GM19467 (cell line): ENCODE data around the gene NINJ1.
"Not testable (repeated sequence)": the region's sequence is repeated elsewhere in the genome, so short reads cannot be mapped to it uniquely, and the experiment has no call there.

Experiments used
- ATAC-seq: cut with Tn5 transposase; IDR thresholded peaks from one replicate; pipeline ENCODE4 v1.9.1; 2021; ENCODE audit warnings: mild to moderate bottlenecking, moderate library complexity; ENCODE audit not compliant: unreplicated experiment

Gene NINJ1

DNA sequence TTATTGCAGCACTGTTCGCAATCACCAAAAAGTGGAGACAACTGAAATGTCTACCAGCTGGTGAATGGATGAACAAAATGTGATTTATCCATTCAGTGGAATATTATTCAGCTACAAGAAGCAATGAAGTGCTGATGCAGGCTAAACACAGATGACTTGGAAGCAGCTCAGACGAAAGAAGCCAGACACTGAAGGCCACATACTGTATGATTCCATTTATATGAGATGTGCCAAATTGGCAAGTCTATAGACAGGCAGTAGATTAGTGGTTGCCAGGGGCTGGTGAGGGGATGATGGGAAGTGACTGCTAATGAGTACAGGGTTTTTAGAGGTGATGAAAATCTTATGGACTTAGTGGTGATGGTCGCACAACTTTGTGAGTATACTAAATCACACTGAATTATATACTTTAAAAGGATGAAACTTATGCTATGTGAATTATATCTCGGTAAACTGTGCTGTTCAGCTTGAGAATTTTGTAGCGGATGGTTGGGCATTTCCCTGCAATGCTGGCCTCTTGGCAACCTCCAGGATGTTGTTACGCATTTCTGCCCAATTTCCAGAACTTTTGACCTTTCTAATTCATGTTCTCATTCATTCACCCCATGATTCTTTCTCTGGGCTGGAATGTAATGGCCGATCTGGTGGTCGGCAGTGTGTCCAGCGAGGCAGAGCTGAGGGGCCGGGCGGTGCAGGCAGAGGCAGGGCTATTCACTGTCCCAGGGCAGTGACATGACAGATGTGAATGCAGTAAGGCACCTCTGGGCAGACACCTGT lies 27.9 kb upstream of the NINJ1 start:
- ATAC-seq, result no peak

- ATAC-seq, result peak; percentile 95
These were observed 25.8 kb upstream of the NINJ1 start for GRCh38 chr9:93159601-93160471.

- peak; percentile 50 for ATAC-seq
These were observed 22.5 kb upstream of the NINJ1 start for GRCh38 chr9:93156475-93157008.

GRCh38 chr9:93155716-93156474 lies 21.8 kb upstream of the NINJ1 start:
- no peak for ATAC-seq

- no peak for ATAC-seq
These were observed 20.3 kb upstream of the NINJ1 start for GRCh38 chr9:93154293-93154903.

- ATAC-seq, result no peak
These were observed 17.2 kb upstream of the NINJ1 start for GRCh38 chr9:93151097-93151784.

- no peak for ATAC-seq
These were observed 15.3 kb upstream of the NINJ1 start for GRCh38 chr9:93149361-93149760.

- ATAC-seq, result no peak
These were observed 14.7 kb upstream of the NINJ1 start for GRCh38 chr9:93148721-93149120.

GRCh38 chr9:93147632-93148031 lies 13.6 kb upstream of the NINJ1 start:
- ATAC-seq, result no peak

DNA sequence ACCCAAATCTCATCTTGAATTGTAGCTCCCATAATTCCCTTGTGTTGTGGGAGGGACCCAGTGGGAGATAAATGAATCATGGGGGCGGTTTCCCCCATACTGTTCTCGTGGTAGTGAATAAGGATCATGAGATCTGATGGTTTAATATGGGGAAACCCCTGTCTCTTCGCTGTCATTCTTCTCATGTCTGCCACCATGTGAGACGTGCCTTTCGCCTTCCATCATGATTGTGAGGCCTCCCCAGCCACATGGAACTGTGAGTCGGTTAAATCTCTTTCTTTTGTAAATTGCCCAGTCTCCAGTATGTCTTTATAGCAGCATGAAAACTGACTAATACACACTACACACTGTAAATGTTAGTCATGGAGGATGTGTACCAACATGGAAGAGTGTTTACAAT lies 12.6 kb upstream of the NINJ1 start:
- not testable (repeated sequence) for ATAC-seq

DNA sequence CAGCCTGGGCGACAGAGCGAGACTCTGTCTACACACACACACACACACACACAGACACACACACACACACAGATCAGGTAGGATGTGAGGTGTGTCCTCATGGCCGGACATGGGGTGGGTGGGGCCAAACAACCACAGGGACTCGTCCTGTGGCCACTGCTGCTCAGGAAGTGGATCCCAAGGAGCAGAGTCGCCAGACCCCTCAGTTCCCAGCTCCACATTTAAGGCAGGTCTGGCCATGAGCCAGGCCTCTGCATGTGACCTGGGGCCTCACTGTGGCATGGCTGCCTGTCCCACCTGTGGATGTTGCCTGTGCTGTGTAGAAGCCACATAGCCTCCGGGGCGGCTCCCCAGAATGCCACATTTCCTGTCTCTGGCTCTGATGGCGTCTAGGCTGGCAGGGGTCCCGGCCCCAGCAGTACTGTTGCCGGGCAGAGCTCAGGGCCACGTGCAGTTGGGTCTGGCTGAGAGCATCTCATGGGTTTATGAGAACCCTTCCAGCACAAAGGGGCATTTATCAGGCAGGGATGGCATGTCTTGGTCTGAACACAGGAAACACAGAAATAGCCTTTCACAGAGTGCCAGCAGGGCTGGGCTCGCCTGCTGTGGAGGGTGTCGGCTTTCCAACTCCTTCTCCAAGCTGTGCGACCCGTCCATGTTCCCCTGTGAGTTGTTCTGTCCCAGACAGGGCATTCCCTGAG lies 9.9 kb upstream of the NINJ1 start:
- no peak for ATAC-seq

GRCh38 chr9:93141771-93142483 lies 7.9 kb upstream of the NINJ1 start:
- ATAC-seq, result no peak

DNA sequence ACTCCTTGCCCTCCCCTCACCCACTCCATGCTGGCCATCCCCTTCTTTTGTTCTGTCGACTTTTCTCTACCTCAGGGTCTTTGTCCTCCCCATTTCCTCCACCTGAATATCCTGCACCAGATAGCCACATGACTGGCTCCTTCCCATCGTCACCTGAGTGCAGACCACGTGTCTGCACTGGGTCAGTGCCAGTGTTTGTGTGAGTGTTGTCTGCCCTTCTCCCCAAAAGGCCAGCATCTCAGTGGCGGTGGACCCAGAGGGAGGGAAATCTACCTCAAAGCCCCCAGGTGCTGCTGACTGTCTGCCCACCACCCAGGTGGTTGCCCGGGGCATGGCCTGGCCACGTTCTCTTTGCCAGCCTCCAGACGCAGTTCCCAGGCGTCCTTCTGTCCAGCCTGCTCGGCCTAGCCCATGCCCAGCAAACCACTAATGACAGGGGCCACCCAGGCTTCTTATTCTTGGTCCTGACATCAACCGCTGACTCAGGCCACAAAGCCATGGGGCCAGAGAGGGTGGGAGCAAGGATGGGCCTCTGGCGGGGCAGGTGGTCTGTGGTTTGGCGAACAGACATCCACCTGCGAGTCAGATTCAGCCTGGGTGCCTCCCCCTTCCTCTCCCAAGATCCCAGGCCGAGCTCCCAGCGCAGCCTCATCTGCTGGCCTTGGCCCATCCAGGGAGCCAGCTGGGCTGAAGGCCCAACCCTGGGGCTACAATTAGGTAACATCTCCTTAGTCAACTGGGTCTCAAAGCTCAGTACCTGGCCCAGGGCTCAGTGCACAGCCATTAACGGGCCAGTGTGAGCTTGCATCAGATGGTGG lies 5.5 kb upstream of the NINJ1 start:
- no peak for ATAC-seq

DNA sequence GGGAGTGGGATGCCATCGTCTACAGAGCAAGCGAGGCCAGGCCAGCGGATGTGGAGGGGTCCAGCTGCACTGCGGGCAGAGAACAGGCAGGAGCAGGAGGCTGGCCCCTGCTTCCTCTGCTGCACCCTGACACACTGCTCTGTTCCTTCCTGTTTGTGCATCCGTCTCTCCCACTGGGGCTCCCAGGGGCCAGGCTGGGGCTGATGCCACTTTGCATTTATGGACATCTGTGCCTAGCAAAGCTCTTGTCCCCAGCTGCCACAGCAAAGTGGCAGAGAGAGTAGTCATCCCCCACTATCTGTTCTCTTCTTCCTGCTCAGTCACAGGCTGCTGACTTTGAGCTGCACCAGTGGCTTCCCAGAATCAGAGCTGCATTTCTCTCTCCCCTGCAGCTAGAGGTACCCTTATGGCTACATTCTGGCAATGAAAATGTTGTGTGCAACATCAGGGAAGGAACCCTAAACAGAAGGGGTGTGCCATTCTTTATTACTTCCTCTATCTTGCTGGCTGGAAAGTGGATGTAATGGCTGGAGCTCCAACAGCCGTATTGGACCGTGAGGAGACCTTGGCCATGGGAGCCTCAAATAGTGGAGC lies 4.2 kb upstream of the NINJ1 start:
- ATAC-seq, result no peak

- no peak for ATAC-seq
These were observed 3.3 kb upstream of the NINJ1 start for GRCh38 chr9:93137362-93137761.

DNA sequence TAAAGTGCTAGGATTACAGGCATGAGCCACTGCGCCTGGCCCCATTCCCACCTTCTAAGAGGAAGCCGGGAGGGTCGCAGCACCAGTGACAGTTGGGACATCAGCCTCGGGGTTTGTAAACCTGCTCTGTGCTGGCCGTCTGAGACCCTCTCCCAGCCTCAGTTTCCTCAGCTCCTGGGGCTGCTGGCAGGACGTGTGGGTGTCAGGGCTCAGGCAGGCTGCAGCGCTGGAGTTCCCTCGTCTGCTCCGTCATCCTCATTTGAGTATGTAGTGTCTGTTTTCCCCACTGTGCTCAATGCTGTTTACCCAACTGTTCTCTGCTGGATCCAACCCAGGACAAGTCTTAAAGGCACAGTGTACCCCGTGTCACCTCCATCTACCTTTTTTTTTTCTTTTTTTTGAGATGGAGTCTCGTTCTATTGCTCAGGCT lies 2.0 kb upstream of the NINJ1 start:
- no peak for ATAC-seq

DNA sequence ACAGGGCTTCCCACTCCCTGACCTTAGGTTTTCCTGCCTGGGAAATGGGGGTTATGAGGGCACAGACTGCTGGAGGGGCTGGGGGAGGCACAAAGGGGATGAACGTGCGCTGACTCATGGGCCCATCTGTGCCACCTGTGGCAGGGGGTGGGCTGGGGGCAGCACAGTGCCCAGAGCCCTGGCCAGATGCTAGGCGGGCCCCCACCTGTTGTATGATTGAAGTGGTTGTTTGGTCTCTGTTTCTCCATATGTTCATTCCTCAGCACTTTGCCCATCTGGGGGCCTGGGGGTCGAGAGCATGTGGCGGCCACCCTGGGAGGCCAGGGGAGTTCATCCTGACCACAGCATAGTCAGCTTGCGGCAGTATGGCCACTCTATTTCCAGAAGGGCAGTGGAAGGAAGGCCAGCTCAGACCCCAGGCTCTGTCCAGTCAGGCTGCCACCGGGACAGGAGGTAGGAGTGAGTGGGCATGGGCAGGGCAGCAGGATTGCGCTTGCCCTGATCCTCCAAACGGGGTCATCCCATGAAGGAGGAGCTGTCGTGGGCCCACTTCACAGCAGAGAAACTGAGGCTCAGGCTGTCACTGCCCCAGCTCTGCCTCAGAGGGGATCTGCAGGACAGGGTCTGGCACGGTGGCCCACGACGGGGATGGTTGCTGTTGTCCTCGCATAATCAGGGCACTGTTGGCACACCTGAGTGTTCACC lies 841 bp upstream of the NINJ1 start:
- no peak for ATAC-seq
